Activated T-helper 2 cell treated with anti-CD3 and anti-CD28 coated beads, Interferon-gamma antibody, Interleukin-2, Interleukin-4, amounts not matched to agents 10 μg/mL and 5 μg/mL and 100 μg/mL, durations not matched to agents 14 hours and 24 hours and 36 hours (primary cell): ENCODE measurements around the gene SETDB2. TPM values are rescaled to one million over a fixed set of nuclear protein-coding genes. Genes with fewer than 3 reads are reported as not detected.

Experiments used
- DNase-seq: peaks from one replicate; pipeline ENCODE4 v3.0.0; 2021; ENCODE audit warnings: low spot score
- H3K27ac Mint-ChIP-seq: one replicate; pipeline ENCODE4 v1.8.0; 2021; ENCODE audit warnings: mixed read lengths
- H3K27me3 Mint-ChIP-seq: one replicate; pipeline ENCODE4 v1.8.0; 2021; ENCODE audit warnings: low read depth, mixed read lengths
- H3K36me3 Mint-ChIP-seq: one replicate; pipeline ENCODE4 v1.8.0; 2021; ENCODE audit warnings: low read depth, mixed read lengths
- H3K4me1 Mint-ChIP-seq: one replicate; pipeline ENCODE4 v1.8.0; 2021; ENCODE audit warnings: low read depth, mixed read lengths
- H3K4me3 Mint-ChIP-seq: one replicate; pipeline ENCODE4 v1.8.0; 2021; ENCODE audit warnings: low read depth, mild to moderate bottlenecking, moderate library complexity, mixed read lengths
- H3K9me3 Mint-ChIP-seq: one replicate; pipeline ENCODE4 v1.8.0; 2021; ENCODE audit warnings: mixed read lengths
- intact Hi-C: fragments of 100-400 bp; cut with micrococcal nuclease; formaldehyde crosslinking; loops from one replicate; pipeline ENCODE4 v1.15.1; 2023
- total RNA-seq: library from RNA; stranded (reverse); gene quantifications from 2 replicates; pipeline ENCODE4 v1.2.3, GENCODE V29; 2022

Gene SETDB2
- total RNA-seq, 1 donor from 2014 or later: 11.0 TPM

- Mint-ChIP-seq H3K27me3 (no peaks in the 10 kb centered on the region), H3K27ac (no peak overlapping the region), H3K4me1 (peaks cover 15% of the 10 kb centered on the region), H3K4me3 (no peak overlapping the region), H3K9me3 (no peaks in the 10 kb centered on the region), H3K36me3 (peaks cover 28% of the 10 kb centered on the region)
- intact Hi-C loops: no loop called here
- DNase-seq: no peak
These were observed 12.1 kb downstream of the SETDB2 start for GRCh38 chr13:49456156-49456555.

- Mint-ChIP-seq H3K4me3 (no peak overlapping the region), H3K27me3 (no peaks in the 10 kb centered on the region), H3K9me3 (peaks cover 3% of the 10 kb centered on the region), H3K36me3 (peaks cover 35% of the 10 kb centered on the region), H3K27ac (no peak overlapping the region), H3K4me1 (peaks cover 15% of the 10 kb centered on the region)
- DNase-seq: no peak
- intact Hi-C loops: no loop called here
These were observed 13.1 kb downstream of the SETDB2 start for GRCh38 chr13:49457221-49457620.

- peaks cover 45% of the 10 kb centered on the region for H3K36me3 Mint-ChIP-seq
- peaks cover 10% of the 10 kb centered on the region for H3K9me3 Mint-ChIP-seq
- H3K27me3 Mint-ChIP-seq: no peaks in the 10 kb centered on the region
- H3K4me3 Mint-ChIP-seq: no peak overlapping the region
- no peak for DNase-seq
- H3K27ac Mint-ChIP-seq: no peak overlapping the region
- peaks cover 6% of the 10 kb centered on the region for H3K4me1 Mint-ChIP-seq
- intact Hi-C loops: no loop called here
These were observed 15.5 kb downstream of the SETDB2 start for GRCh38 chr13:49459580-49459979.

GRCh38 chr13:49464085-49464484 is 20.0 kb downstream of the SETDB2 start:
- Mint-ChIP-seq H3K4me3 (no peak overlapping the region), H3K9me3 (peaks cover 10% of the 10 kb centered on the region), H3K36me3 (peaks cover 68% of the 10 kb centered on the region), H3K4me1 (no peaks in the 10 kb centered on the region), H3K27me3 (no peaks in the 10 kb centered on the region), H3K27ac (no peak overlapping the region)
- DNase-seq: no peak
- intact Hi-C loops: no loop called here

- H3K27ac Mint-ChIP-seq: no peak overlapping the region
- H3K27me3 Mint-ChIP-seq: no peaks in the 10 kb centered on the region
- no peak for DNase-seq
- peaks cover 10% of the 10 kb centered on the region for H3K9me3 Mint-ChIP-seq
- no peaks in the 10 kb centered on the region for H3K4me1 Mint-ChIP-seq
- H3K4me3 Mint-ChIP-seq: no peak overlapping the region
- H3K36me3 Mint-ChIP-seq: peaks cover 74% of the 10 kb centered on the region
- intact Hi-C loops: no loop called here
These were observed 20.7 kb downstream of the SETDB2 start for GRCh38 chr13:49464621-49465325.

GRCh38 chr13:49466292-49466838 is 22.3 kb downstream of the SETDB2 start:
- no peak for DNase-seq
- peaks cover 74% of the 10 kb centered on the region for H3K36me3 Mint-ChIP-seq
- intact Hi-C loops: no loop called here

GRCh38 chr13:49472186-49472585 is 28.1 kb downstream of the SETDB2 start:
- Mint-ChIP-seq H3K27me3 (no peaks in the 10 kb centered on the region), H3K4me3 (no peak overlapping the region), H3K4me1 (no peaks in the 10 kb centered on the region), H3K36me3 (peaks cover 42% of the 10 kb centered on the region), H3K27ac (no peak overlapping the region), H3K9me3 (no peaks in the 10 kb centered on the region)
- intact Hi-C loops: no loop called here
- DNase-seq: no peak

More at GRCh38 chr13:49466292-49466838, 22.3 kb downstream of the SETDB2 start:
- no peak overlapping the region for H3K4me3 Mint-ChIP-seq
- H3K27me3 Mint-ChIP-seq: no peaks in the 10 kb centered on the region
- peaks cover 10% of the 10 kb centered on the region for H3K9me3 Mint-ChIP-seq
- H3K4me1 Mint-ChIP-seq: no peaks in the 10 kb centered on the region
- no peak overlapping the region for H3K27ac Mint-ChIP-seq

GRCh38 chr13:49476529-49476928 is 32.5 kb downstream of the SETDB2 start:
- no peak overlapping the region for H3K27ac Mint-ChIP-seq
- no peaks in the 10 kb centered on the region for H3K9me3 Mint-ChIP-seq

GRCh38 chr13:49481788-49482187 is 37.7 kb downstream of the SETDB2 start:
- Mint-ChIP-seq H3K36me3 (peaks cover 38% of the 10 kb centered on the region), H3K9me3 (no peaks in the 10 kb centered on the region), H3K27me3 (no peaks in the 10 kb centered on the region), H3K4me1 (no peaks in the 10 kb centered on the region), H3K4me3 (no peak overlapping the region), H3K27ac (no peak overlapping the region)
- intact Hi-C loops: no loop called here
- DNase-seq: no peak

More at GRCh38 chr13:49476529-49476928, 32.5 kb downstream of the SETDB2 start:
- H3K27me3 Mint-ChIP-seq: no peaks in the 10 kb centered on the region
- H3K4me3 Mint-ChIP-seq: no peak overlapping the region
- intact Hi-C loops: no loop called here
- no peak for DNase-seq
- H3K4me1 Mint-ChIP-seq: no peaks in the 10 kb centered on the region
- peaks cover 28% of the 10 kb centered on the region for H3K36me3 Mint-ChIP-seq

- intact Hi-C loops: no loop called here
- Mint-ChIP-seq H3K4me3 (no peak overlapping the region), H3K4me1 (peaks cover 2% of the 10 kb centered on the region), H3K9me3 (no peaks in the 10 kb centered on the region), H3K27ac (no peak overlapping the region), H3K27me3 (no peaks in the 10 kb centered on the region), H3K36me3 (peaks cover 25% of the 10 kb centered on the region)
- DNase-seq: no peak
These were observed 44.5 kb downstream of the SETDB2 start for GRCh38 chr13:49488563-49488962.

GRCh38 chr13:49494645-49495044 is 50.6 kb downstream of the SETDB2 start:
- Mint-ChIP-seq H3K36me3 (peaks cover 37% of the 10 kb centered on the region), H3K27me3 (no peaks in the 10 kb centered on the region), H3K27ac (no peak overlapping the region), H3K4me3 (peak overlapping the region; percentile 91), H3K4me1 (peaks cover 41% of the 10 kb centered on the region), H3K9me3 (no peaks in the 10 kb centered on the region)
- DNase-seq: no peak
- intact Hi-C loops: loop anchor here (1.0 to 5.0 kb wide), 2 partner anchors 50 to 93 kb away; partner anchors contain the start of genes CAB39L, RCBTB1 and SETDB2

- intact Hi-C loops: loop anchor here (1.0 to 5.0 kb wide), 3 partner anchors 45 to 91 kb away; partner anchors contain the start of genes CAB39L, RCBTB1 and SETDB2
- peaks cover 46% of the 10 kb centered on the region for H3K36me3 Mint-ChIP-seq
- peak within 1 kb of the TSS; percentile 91 for H3K4me3 Mint-ChIP-seq
- H3K4me1 Mint-ChIP-seq: peaks cover 50% of the 10 kb centered on the region
- peak; percentile 84 for DNase-seq
- no peaks in the 10 kb centered on the region for H3K9me3 Mint-ChIP-seq
- no peaks in the 10 kb centered on the region for H3K27me3 Mint-ChIP-seq
- peak within 1 kb of the TSS; percentile 97 for H3K27ac Mint-ChIP-seq
These were observed 52.0 kb downstream of the SETDB2 start, which contains the start of gene PHF11 for GRCh38 chr13:49495783-49496762. PHF11 (plus strand) TSS chr13:49495953; CDS start chr13:49496002, 49 bp downstream.
